Measurements from ENCODE around the gene SARNP.
A peak's percentile ranks its signal among the peaks of the same experiment; 100 is the strongest.

Gene SARNP

DNA sequence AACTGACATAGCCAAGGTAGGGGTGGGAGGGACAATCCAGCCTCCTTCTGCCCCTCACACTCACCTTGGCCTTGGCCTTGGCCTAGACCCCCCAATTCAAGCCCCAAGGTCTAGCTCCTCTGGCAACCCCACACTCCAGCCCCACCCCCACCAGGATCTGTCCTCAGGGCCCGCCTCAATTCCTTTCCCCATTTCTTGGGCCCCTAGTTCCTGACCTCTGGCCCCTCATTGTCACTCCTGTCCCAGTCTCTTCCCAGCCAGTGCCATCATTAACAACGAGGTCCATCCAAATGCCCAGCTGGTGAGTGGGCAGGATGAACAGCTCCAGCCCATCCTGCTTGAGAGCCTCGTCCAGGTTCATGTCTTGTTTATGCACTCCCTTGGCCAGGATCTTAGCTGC, 81.4 kb downstream of the SARNP start:
- Histone ChIP-seq H3K36me3 (ENCODE audit: control insufficient read depth, insufficient read depth, low read length) (no peaks in the 10 kb centered on the region), H3K9ac (ENCODE audit: low read length) (no peak overlapping the region), H3K27me3 (ENCODE audit: control insufficient read depth, insufficient read depth, low read length) (no peaks in the 10 kb centered on the region), H3K9me3 (ENCODE audit: control insufficient read depth, low read length) (no peaks in the 10 kb centered on the region), H3K4me3 (ENCODE audit: low read length) (no peak overlapping the region), H3K4me1 (ENCODE audit: control insufficient read depth, insufficient read depth, low read length) (peaks cover 14% of the 10 kb centered on the region)

DNA sequence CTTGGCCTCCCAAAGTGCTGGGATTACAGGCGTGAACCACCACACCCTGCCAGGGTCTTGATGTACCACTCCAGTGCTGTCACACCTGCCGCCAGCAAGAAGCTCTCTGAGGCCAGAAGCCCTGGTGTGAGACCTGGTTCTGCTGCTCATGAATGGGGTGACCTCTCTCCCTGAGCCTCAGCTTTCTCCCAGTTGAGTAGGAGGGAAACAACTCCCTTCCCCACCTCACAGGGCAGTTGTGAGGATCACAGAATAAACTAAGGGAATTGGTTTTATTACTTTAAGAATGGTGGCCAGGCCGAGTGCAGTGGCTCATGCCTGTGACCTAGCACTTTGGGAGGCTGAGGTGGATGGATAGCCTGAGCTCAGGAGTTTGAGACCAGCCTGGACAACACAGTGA, 82.9 kb downstream of the SARNP start:
- Histone ChIP-seq H3K9me3 (ENCODE audit: control insufficient read depth, low read length) (no peaks in the 10 kb centered on the region), H3K4me1 (ENCODE audit: control insufficient read depth, insufficient read depth, low read length) (peaks cover 24% of the 10 kb centered on the region), H3K4me3 (ENCODE audit: low read length) (no peak overlapping the region), H3K9ac (ENCODE audit: low read length) (no peak overlapping the region), H3K36me3 (ENCODE audit: control insufficient read depth, insufficient read depth, low read length) (no peaks in the 10 kb centered on the region), H3K27me3 (ENCODE audit: control insufficient read depth, insufficient read depth, low read length) (no peaks in the 10 kb centered on the region)

DNA sequence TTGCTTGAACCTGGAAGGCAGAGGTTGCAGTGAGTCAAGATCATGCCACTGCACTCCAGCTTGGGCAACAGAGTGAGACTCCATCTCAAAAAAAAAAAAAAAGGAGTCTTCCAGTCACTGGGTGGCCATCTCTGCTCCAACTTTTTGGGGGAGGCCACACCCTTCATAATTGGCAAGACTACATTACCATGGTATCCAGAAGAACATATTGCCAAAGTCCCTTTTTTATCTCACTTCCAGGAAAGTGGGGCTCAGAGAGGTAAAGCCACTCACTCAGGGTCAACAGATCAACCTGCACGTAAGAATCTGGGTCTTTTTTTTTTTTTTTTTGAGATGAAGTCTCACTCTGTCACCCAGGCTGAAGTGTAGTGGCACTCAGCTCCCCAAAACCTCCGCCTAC, 83.7 kb downstream of the SARNP start:
- H3K36me3 ChIP-seq (ENCODE audit: control insufficient read depth, insufficient read depth, low read length) = no peaks in the 10 kb centered on the region
- peaks cover 29% of the 10 kb centered on the region for H3K4me1 ChIP-seq (ENCODE audit: control insufficient read depth, insufficient read depth, low read length)
- H3K9me3 ChIP-seq (ENCODE audit: control insufficient read depth, low read length) = no peaks in the 10 kb centered on the region
- H3K9ac ChIP-seq (ENCODE audit: low read length) = no peak overlapping the region
- H3K4me3 ChIP-seq (ENCODE audit: low read length) = no peak overlapping the region
- H3K27me3 ChIP-seq (ENCODE audit: control insufficient read depth, insufficient read depth, low read length) = no peaks in the 10 kb centered on the region

DNA sequence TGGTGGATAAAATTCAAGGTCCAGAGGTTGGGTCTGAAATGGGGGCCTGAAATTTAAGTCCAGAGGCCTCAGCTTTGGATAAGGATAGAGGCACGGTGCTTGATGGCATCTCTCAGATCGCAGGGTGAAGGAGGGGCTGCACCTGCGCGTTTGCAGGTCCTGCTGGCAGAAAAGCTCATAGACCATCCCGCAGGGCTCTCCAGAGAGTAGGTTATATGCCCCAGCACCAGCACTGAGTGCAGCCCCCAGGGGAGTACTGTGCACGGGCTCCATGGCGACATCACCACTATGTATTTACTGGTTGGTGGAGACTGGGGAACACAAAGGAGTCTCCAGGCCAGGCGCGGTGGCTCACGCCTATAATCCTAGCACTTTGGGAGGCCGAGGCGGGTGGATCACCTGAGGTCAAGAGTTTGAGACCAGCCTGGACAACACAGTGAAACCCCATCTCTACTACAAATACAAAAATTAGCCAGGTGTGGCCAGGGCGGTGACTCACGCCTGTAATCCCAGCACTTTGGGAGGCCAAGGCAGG, 84.4 kb downstream of the SARNP start:
- Histone ChIP-seq H3K9ac (ENCODE audit: low read length) (no peak overlapping the region), H3K27me3 (ENCODE audit: control insufficient read depth, insufficient read depth, low read length) (no peaks in the 10 kb centered on the region), H3K36me3 (ENCODE audit: control insufficient read depth, insufficient read depth, low read length) (no peaks in the 10 kb centered on the region), H3K4me1 (ENCODE audit: control insufficient read depth, insufficient read depth, low read length) (peaks cover 26% of the 10 kb centered on the region), H3K4me3 (ENCODE audit: low read length) (no peak overlapping the region), H3K9me3 (ENCODE audit: control insufficient read depth, low read length) (no peaks in the 10 kb centered on the region)

DNA sequence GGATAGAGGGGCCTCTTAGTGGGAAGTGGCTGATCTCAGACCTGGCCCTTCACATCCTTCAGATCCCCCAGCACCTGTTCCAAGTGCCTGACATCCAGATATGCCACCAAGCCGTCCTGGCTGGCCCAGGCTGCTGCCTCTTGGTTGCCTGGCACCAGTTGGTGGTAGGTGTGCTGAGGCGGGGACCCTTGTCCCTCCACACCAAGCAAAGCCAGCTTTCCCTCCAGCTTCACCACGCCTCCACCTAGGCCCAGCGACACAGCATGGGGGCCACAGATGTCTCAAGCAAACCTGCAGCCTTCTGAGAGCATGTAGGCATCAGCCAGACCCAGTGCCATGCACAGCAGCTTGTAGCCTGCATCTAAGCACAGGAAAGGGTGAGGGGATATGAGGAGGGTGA, 85.2 kb downstream of the SARNP start:
- Histone ChIP-seq H3K9ac (ENCODE audit: low read length) (no peak overlapping the region), H3K4me1 (ENCODE audit: control insufficient read depth, insufficient read depth, low read length) (peaks cover 26% of the 10 kb centered on the region), H3K27me3 (ENCODE audit: control insufficient read depth, insufficient read depth, low read length) (no peaks in the 10 kb centered on the region), H3K4me3 (ENCODE audit: low read length) (no peak overlapping the region), H3K9me3 (ENCODE audit: control insufficient read depth, low read length) (no peaks in the 10 kb centered on the region), H3K36me3 (ENCODE audit: control insufficient read depth, insufficient read depth, low read length) (no peaks in the 10 kb centered on the region)

DNA sequence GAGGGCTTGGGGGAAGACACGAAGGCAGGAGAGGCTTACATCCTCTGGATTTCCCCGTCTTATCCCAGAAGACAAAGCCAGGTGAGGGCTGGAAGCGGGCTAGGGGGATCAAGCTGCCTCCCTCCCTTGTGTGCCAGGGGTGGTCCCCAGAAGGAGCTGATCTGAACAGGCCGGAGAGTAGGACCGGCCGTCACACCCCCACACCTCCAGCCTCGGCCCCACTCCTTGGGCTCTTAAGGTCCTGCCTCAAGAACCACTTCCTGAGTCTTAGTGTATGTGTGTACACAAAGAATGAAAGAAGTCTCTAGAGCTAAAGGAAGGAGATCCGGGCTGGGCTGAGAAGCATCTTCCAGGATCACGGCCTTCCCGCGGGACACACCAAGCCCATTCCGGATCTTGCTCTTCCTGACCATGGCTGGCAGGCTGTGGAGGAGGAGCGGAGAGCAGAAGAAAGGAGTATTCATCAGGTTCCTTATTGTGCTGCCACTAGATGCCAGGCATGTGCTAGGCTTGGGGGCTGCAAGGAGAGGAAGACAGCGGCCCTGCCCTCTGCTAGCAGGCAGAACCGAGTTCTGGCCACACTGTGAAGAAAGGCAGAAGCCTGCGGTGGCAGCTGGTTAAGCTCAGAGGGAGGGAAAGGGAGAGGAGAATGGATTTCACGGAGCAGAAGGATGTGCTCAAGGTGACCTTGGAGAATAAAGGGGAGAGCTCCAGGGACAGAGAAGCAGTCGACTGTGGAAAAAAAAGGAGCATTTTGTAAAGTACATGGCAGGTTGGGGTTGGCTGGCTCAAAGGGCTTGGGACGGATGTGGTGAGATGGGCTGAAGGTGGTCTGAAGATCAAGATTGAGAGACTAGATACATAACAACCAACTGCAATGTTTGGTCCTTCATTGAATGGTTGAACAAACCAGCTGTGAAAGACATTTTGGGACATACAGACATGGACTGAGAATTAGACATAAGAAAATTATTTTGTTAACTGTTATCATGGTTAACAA, 87.4 kb downstream of the SARNP start:
- Histone ChIP-seq H3K36me3 (ENCODE audit: control insufficient read depth, insufficient read depth, low read length) (peaks cover 19% of the 10 kb centered on the region), H3K27me3 (ENCODE audit: control insufficient read depth, insufficient read depth, low read length) (no peaks in the 10 kb centered on the region), H3K4me1 (ENCODE audit: control insufficient read depth, insufficient read depth, low read length) (peaks cover 44% of the 10 kb centered on the region), H3K4me3 (ENCODE audit: low read length) (peak overlapping the region; percentile 99), H3K9ac (ENCODE audit: low read length) (peak overlapping the region; percentile 97), H3K9me3 (ENCODE audit: control insufficient read depth, low read length) (no peaks in the 10 kb centered on the region)

DNA sequence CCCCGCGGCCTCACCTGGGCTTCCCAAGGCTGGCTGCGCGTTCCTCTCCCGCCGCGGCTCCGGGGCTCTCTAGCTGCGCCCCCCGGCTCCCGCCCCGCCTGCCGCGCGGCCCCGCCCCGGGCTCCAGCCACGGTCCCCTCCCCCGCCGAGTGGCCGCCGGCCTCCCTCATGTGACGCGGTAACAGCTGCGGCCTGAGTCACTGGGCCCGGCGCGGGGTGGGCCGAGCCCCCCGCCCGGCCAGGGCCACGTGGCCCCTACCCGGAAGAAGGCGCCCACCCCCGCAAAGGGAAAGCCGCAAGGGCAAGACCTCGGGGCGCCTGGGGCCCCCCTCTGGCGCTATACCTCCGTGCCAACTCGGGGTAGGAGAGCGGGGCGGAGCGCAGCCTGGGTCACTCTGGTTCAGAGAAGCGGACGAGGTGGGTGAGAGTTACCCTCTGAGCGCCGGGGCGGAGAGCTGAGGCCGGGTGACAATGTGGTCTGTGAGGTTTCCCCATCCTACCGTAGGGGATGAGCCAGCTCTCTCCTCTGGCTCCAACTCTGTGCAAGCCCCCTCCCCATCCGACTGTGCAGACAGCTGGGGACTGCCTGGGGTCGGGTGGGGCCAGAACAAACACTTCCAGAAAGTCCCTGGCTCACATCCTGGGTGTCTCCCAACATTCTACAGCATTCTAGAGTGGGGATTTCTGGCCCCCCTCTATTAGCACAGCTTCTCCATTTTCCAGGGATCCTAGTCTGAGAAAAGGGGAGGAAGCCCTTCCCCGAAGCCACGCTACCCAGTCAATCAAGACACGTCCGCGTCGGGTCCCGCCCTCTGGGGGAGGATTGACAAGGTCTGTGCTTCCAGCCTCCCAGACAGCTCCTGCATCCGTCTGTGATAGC, 88.3 kb downstream of the SARNP start, which contains the start of gene CD63:
Gene CD63 (minus strand): TSS at position 71 of the 880 bp plus-strand sequence. CDS start 668 bp downstream, outside the sequence.
- Histone ChIP-seq H3K4me3 (ENCODE audit: low read length) (peak within 1 kb of the TSS; percentile 99), H3K36me3 (ENCODE audit: control insufficient read depth, insufficient read depth, low read length) (peaks cover 28% of the 10 kb centered on the region), H3K9ac (ENCODE audit: low read length) (peak within 1 kb of the TSS; percentile 97), H3K9me3 (ENCODE audit: control insufficient read depth, low read length) (no peaks in the 10 kb centered on the region), H3K4me1 (ENCODE audit: control insufficient read depth, insufficient read depth, low read length) (peaks cover 53% of the 10 kb centered on the region), H3K27me3 (ENCODE audit: control insufficient read depth, insufficient read depth, low read length) (no peaks in the 10 kb centered on the region)

DNA sequence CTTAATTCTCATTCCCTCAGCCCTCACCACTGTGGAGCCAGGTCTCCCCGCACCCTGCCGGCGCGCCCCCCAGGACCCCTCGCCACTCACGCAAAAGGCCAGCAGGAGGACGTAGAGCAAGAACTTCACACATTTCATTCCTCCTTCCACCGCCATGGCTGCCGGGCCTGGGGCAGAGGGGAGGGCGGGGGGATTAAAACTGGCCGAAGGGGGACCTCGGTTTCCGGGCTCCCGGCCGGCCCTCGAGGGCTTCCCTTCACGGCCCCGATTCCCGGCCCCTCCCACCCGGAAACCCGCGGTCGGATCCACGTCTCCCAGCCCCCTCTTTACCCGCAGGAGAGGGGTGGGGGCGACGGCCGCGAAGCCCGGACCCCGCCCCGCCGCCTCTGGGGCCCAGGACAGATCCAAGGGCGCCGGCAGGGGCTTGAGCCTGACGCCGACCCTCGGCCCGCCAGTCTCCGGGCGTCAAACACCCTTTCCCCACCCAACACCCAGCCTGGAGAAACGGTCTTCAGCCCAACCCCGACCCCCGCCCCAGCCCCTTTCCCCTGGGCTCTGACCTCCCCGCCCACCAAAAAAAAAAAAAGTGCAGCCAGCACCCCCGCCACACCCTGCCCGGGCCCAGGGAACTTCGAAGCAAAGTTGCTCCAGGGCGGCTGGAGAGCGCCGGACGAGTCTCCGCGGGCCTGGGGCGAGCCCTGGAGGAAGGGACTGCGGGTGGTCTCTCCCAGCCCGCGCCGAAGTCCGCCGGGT, 89.2 kb downstream of the SARNP start:
- Histone ChIP-seq H3K9ac (ENCODE audit: low read length) (peak overlapping the region; percentile 97), H3K4me1 (ENCODE audit: control insufficient read depth, insufficient read depth, low read length) (peaks cover 61% of the 10 kb centered on the region), H3K4me3 (ENCODE audit: low read length) (peak overlapping the region; percentile 99), H3K27me3 (ENCODE audit: control insufficient read depth, insufficient read depth, low read length) (no peaks in the 10 kb centered on the region), H3K36me3 (ENCODE audit: control insufficient read depth, insufficient read depth, low read length) (peaks cover 31% of the 10 kb centered on the region), H3K9me3 (ENCODE audit: control insufficient read depth, low read length) (no peaks in the 10 kb centered on the region)

DNA sequence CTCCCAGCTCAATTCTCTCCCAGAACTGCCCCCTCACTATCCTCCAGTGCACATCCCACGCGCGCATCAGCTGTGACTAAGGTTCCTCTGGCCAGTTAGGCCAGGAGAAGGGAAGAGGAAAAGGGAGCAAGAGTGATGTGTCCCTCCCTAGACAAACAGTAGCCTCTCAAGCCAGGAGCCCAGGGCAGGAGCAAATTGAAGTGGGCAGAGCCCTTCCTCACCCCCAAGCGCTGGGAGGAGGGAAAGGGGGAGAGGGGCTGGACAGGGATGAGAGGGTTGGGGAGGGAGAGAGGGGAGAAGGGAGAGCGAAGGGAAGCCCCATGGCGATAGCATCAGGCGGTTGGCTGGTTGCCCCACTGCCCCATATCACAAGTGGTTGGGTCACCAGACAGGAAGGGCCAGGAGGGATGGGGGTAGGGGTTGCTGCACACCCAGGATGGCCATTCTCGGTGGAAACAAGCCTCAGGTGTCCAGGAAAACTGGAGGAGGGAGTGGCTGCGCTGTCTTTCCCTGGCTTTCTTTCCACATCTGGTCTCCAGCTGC, 89.8 kb downstream of the SARNP start:
- Histone ChIP-seq H3K9me3 (ENCODE audit: control insufficient read depth, low read length) (no peaks in the 10 kb centered on the region), H3K36me3 (ENCODE audit: control insufficient read depth, insufficient read depth, low read length) (peaks cover 31% of the 10 kb centered on the region), H3K27me3 (ENCODE audit: control insufficient read depth, insufficient read depth, low read length) (no peaks in the 10 kb centered on the region), H3K9ac (ENCODE audit: low read length) (peak overlapping the region; percentile 97), H3K4me1 (ENCODE audit: control insufficient read depth, insufficient read depth, low read length) (peaks cover 67% of the 10 kb centered on the region), H3K4me3 (ENCODE audit: low read length) (peak overlapping the region; percentile 95)

DNA sequence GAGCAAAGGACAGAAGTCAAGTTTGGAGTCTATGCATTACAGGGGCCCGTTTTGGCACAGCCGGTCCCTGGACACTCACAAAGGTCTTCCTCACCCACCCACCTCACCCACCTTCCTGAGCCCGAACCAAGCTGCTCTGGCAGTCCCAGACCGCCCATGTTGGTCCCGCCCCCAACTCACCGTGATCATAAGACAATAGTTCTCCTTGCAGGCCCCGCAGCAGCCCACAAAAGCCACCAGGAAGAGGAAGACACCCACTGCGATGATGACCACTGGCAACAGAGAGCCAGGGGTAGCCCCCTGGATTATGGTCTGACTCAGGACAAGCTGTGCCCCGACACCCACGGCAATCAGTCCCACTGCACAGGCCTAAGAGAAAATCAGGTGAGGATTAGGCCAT, 90.6 kb downstream of the SARNP start:
- H3K9me3 ChIP-seq (ENCODE audit: control insufficient read depth, low read length) = no peaks in the 10 kb centered on the region
- peaks cover 31% of the 10 kb centered on the region for H3K36me3 ChIP-seq (ENCODE audit: control insufficient read depth, insufficient read depth, low read length)
- H3K9ac ChIP-seq (ENCODE audit: low read length) = peak overlapping the region; percentile 97
- peak overlapping the region; percentile 95 for H3K4me3 ChIP-seq (ENCODE audit: low read length)
- peaks cover 72% of the 10 kb centered on the region for H3K4me1 ChIP-seq (ENCODE audit: control insufficient read depth, insufficient read depth, low read length)
- no peaks in the 10 kb centered on the region for H3K27me3 ChIP-seq (ENCODE audit: control insufficient read depth, insufficient read depth, low read length)

DNA sequence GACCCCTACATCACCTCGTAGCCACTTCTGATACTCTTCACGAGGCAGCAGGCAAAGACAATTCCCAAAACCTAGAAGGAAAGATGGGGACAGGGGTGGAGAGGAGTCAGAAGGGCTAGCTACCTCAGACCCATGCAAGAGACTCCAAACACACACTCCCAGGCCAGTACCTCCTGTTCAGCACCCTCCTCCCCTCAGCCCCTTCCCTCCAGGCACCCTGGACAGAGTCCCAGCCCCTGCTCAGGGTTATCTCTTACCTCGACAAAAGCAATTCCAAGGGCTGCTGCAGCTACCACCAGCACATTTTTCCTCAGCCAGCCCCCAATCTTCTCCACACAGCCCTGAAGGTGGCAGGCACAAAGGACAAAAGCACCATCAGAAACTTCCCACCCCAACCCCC, 92.0 kb downstream of the SARNP start:
- no peak overlapping the region for H3K4me3 ChIP-seq (ENCODE audit: low read length)
- H3K27me3 ChIP-seq (ENCODE audit: control insufficient read depth, insufficient read depth, low read length) = no peaks in the 10 kb centered on the region
- no peaks in the 10 kb centered on the region for H3K9me3 ChIP-seq (ENCODE audit: control insufficient read depth, low read length)
- H3K9ac ChIP-seq (ENCODE audit: low read length) = no peak overlapping the region
- peaks cover 84% of the 10 kb centered on the region for H3K4me1 ChIP-seq (ENCODE audit: control insufficient read depth, insufficient read depth, low read length)
- H3K36me3 ChIP-seq (ENCODE audit: control insufficient read depth, insufficient read depth, low read length) = peaks cover 31% of the 10 kb centered on the region

Data from mucosa of stomach (tissue), 1 donor.